ENCODE results near the gene FLNC.
A peak's percentile ranks its signal among the peaks of the same experiment; 100 is the strongest.

FLNC gene

GRCh38 chr7:128846781-128847444, 16.7 kb downstream of the FLNC start:
- FAIRE-seq = no peak

- no peak for FAIRE-seq
These were observed 17.6 kb downstream of the FLNC start for GRCh38 chr7:128847721-128848211.

- no peak for FAIRE-seq
These were observed 18.3 kb downstream of the FLNC start for GRCh38 chr7:128848289-128849155.

- no peak for FAIRE-seq
These were observed 18.9 kb downstream of the FLNC start for GRCh38 chr7:128849156-128849515.

- no peak for FAIRE-seq
These were observed 19.7 kb downstream of the FLNC start for GRCh38 chr7:128849804-128850490.

GRCh38 chr7:128852537-128853254, 22.5 kb downstream of the FLNC start:
- no peak for FAIRE-seq

- no peak for FAIRE-seq
These were observed 23.6 kb downstream of the FLNC start for GRCh38 chr7:128853799-128854198.

GRCh38 chr7:128854396-128854795, 24.2 kb downstream of the FLNC start:
- no peak for FAIRE-seq

- no peak for FAIRE-seq
These were observed 25.4 kb downstream of the FLNC start for GRCh38 chr7:128855559-128855958.

GRCh38 chr7:128856001-128856718, 26.0 kb downstream of the FLNC start:
- FAIRE-seq = no peak

- no peak for FAIRE-seq
These were observed 28.4 kb downstream of the FLNC start for GRCh38 chr7:128858380-128859231.

- FAIRE-seq = no peak
These were observed 29.3 kb downstream of the FLNC start for GRCh38 chr7:128859232-128860157.

- no peak for FAIRE-seq
These were observed 30.2 kb downstream of the FLNC start for GRCh38 chr7:128860158-128861073.

GRCh38 chr7:128861957-128862570, 31.9 kb downstream of the FLNC start:
- FAIRE-seq = no peak

GRCh38 chr7:128862571-128863432, 32.6 kb downstream of the FLNC start, which contains the start of gene ATP6V1F:
Gene ATP6V1F, plus strand, starts transcription at chr7:128862856. Its CDS starts 49 bp downstream, at chr7:128862905.
- FAIRE-seq = peak; percentile 87

GRCh38 chr7:128863433-128863989, 33.3 kb downstream of the FLNC start:
- FAIRE-seq = no peak

- no peak for FAIRE-seq
These were observed 35.1 kb downstream of the FLNC start for GRCh38 chr7:128865303-128865702.

Measured in endometrium (tissue), 2 donors.